HepG2 (cell line): ENCODE data around the gene FOXD4L1. TPM values are rescaled to one million over a fixed set of nuclear protein-coding genes. Genes with fewer than 3 reads are reported as not detected.
"Not testable (repeated sequence)": the region's sequence is repeated elsewhere in the genome, so short reads cannot be mapped to it uniquely, and the experiment has no call there.

Experiments used
- ATAC-seq: fragments of 200-7000 bp; cut with Tn5 transposase; 3 replicates; pipeline ENCODE4 v1.9.1; 2020; ENCODE audit warnings: mild to moderate bottlenecking, moderate library complexity
- BruUV-seq: library from RNA; stranded (reverse); fragments of 400-500 nt; replicated peaks from 2 replicates; lab custom pipeline; 2021; lab: Mats Ljungman, UMichigan
- CTCF ChIA-PET: fragments of 300-600 bp; formaldehyde crosslinking; extraction: SDS; loops from one replicate; lab custom pipeline; 2021; ENCODE audit warnings: low total read pairs, inconsistent platforms, low intra/inter-chr PET ratio; lab: Yijun Ruan, JAX
- POLR2A ChIA-PET: fragments of 350-600 bp; sonication (Branson Sonifier 250); formaldehyde crosslinking; loops from one replicate; lab custom pipeline; 2020; ENCODE audit warnings: antibody characterized with exemption, inconsistent platforms; lab: Yijun Ruan, JAX
- DNase-seq: peaks from one replicate; pipeline ENCODE4 v3.0.0-alpha.2; 2015; ENCODE audit warnings: low spot score
- FAIRE-seq: peaks from 3 replicates; lab custom pipeline; 2011; peaks lifted over from hg19 to GRCh38; lab: Jason Lieb, UNC
- H2AFZ ChIP-seq: one replicate; pipeline ENCODE4 v1.6.1; 2011; ENCODE audit warnings: low read length, inconsistent platforms
- H3K27ac ChIP-seq: fragments of 300-600 bp; 3 replicates; pipeline ENCODE4 v1.8.0; 2011; ENCODE audit warnings: mixed run types, mild to moderate bottlenecking, mixed read lengths, low read length, inconsistent platforms; ENCODE audit not compliant: insufficient read depth; ENCODE audit errors: extremely low read length
- H3K27me3 ChIP-seq, 2 experiments: fragments of 200-600 bp in 1 of 2; 2 replicates in 1 of 2; 3 replicates in 1 of 2; pipeline versions ENCODE4 v1.6.0 to v1.8.0; 2011; ENCODE audit warnings: low read length in 2 of 2, mild to moderate bottlenecking in 2 of 2, moderate library complexity in 2 of 2, inconsistent platforms in 1 of 2; ENCODE audit not compliant: insufficient read depth in 2 of 2, control insufficient read depth in 1 of 2
- H3K36me3 ChIP-seq, 2 experiments: fragments of 200-600 bp in 1 of 2; replicated peaks in 1 of 2; 2 replicates in 1 of 2; 3 replicates in 1 of 2; pipeline versions ENCODE4 v1.5.1 to v1.8.0; 2011; ENCODE audit warnings: low read length in 2 of 2, inconsistent platforms in 1 of 2; ENCODE audit not compliant: insufficient read depth in 2 of 2, control insufficient read depth in 1 of 2
- H3K4me1 ChIP-seq: 2 replicates; pipeline ENCODE4 v1.5.1; 2012; ENCODE audit warnings: low read length, inconsistent platforms; ENCODE audit not compliant: insufficient read depth
- H3K4me2 ChIP-seq: 2 replicates; pipeline ENCODE4 v1.6.0; 2011; ENCODE audit warnings: low read depth, low read length, inconsistent platforms
- H3K4me3 ChIP-seq, 3 experiments: fragments of 200-600 bp in 1 of 3; sonication (generic), shearing (Covaris generic) in 1 of 3; replicated peaks in 1 of 3; 2 replicates each; pipeline ENCODE4 v1.5.1; 2011 to 2016; ENCODE audit warnings: low read length in 3 of 3, inconsistent platforms in 2 of 3, low read depth in 2 of 3, mild to moderate bottlenecking in 2 of 3, control low read depth in 1 of 3, mixed read lengths in 1 of 3; ENCODE audit not compliant: insufficient read depth in 1 of 3
- H3K79me2 ChIP-seq: one replicate; pipeline ENCODE4 v1.6.1; 2011; ENCODE audit warnings: low read length, inconsistent platforms; ENCODE audit not compliant: insufficient read depth
- H3K9ac ChIP-seq: 2 replicates; pipeline ENCODE4 v1.6.0; 2011; ENCODE audit warnings: mild to moderate bottlenecking, low read depth, low read length, inconsistent platforms; ENCODE audit not compliant: insufficient read depth
- H3K9me3 ChIP-seq: 2 replicates; pipeline ENCODE4 v1.5.1; 2012; ENCODE audit warnings: mild to moderate bottlenecking, low read length
- H4K20me1 ChIP-seq: 2 replicates; pipeline ENCODE4 v1.6.0; 2011; ENCODE audit warnings: inconsistent platforms, mild to moderate bottlenecking, low read length, moderate library complexity; ENCODE audit not compliant: insufficient read depth
- WGBS: methylation state at CpG from one replicate; pipeline ENCODE4 v1.1.6; 2017; ENCODE audit warnings: low lambda C conversion rate; 5-methylcytosine and 5-hydroxymethylcytosine counted together
- in situ Hi-C: cut with HindIII; loops from 2 replicates; pipeline ENCODE4 v1.10.0; 2017; ENCODE audit warnings: low pct_unique_long_range_greater_than_20kb; ENCODE audit not compliant: extremely low pct_ligation_motif_present
- intact Hi-C: fragments of 100-400 bp; cut with micrococcal nuclease; formaldehyde crosslinking; loops from one replicate; pipeline ENCODE4 v1.10.0; 2022; ENCODE audit not compliant: unreplicated experiment
- polyA plus RNA-seq, 8 experiments: library from polyadenylated mRNA; depleted of rRNA in 3 of 8; stranded (reverse) in 7 of 8; unstranded in 1 of 8; fragments of >200 nt; fragmentation: Illumina TruSeq in 4 of 8; extraction: Trizol in 4 of 8; gene quantifications; 2 replicates each; pipeline versions ENCODE4 v1.2.1 to v1.2.3, GENCODE V29; 2011 to 2016; ENCODE audit warnings: low read depth in 4 of 8, missing spikeins in 1 of 8, mixed read lengths in 1 of 8; ENCODE audit not compliant: insufficient read depth in 1 of 8
- total RNA-seq, 5 experiments: library from RNA; depleted of rRNA; stranded (reverse); fragments of >200 nt; fragmentation: Illumina TruSeq; extraction: Trizol; gene quantifications; 2 replicates each; pipeline ENCODE4 v1.2.3, GENCODE V29; 2016; ENCODE audit warnings: low read depth in 1 of 5

FOXD4L1 gene
- total and polyA plus RNA-seq, 2 of the 13 experiments (the other 11 are each of a cell fraction or from before 2014, with no cell fraction given), result 0.18 to 0.29 TPM

DNA sequence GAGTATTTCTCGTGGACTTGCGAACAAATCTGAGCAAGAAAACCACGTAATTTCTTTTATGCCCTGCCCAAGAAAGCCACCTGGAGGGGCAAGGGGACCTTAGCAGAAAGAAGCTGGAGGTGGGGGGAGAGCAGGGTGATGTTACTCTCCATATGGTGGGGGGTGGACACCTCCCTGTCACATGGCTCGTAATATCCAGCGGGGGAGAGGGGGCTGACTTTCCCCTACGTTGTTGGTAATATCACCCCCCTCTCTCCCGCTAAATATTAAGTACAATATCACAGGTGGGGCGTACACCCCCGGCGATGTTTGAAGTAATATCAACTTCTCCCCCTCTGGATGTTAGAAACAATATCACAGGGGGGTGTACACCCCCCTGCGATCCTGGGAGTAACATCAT lies 9.7 kb downstream of the FOXD4L1 start:
- H3K4me3 ChIP-seq, DNase-seq, POLR2A ChIA-PET, intact Hi-C loops, in situ Hi-C loops, H2AFZ ChIP-seq, FAIRE-seq, CTCF ChIA-PET, ATAC-seq, H3K9me3 ChIP-seq, H3K36me3 ChIP-seq, H4K20me1 ChIP-seq, H3K27ac ChIP-seq, BruUV-seq, H3K27me3 ChIP-seq, H3K79me2 ChIP-seq, H3K4me2 ChIP-seq, H3K4me1 ChIP-seq, H3K9ac ChIP-seq: not testable (repeated sequence)
- WGBS, result 21% methylated on average over 11 of the region's 11 CpGs

- BruUV-seq, H3K36me3 ChIP-seq, H3K27ac ChIP-seq, H3K79me2 ChIP-seq, in situ Hi-C loops, ATAC-seq, H3K4me2 ChIP-seq, H3K9ac ChIP-seq, intact Hi-C loops, FAIRE-seq, CTCF ChIA-PET, H4K20me1 ChIP-seq, H3K4me3 ChIP-seq, H2AFZ ChIP-seq, H3K9me3 ChIP-seq, H3K4me1 ChIP-seq, H3K27me3 ChIP-seq, DNase-seq, POLR2A ChIA-PET: not testable (repeated sequence)
- 56% methylated on average over 1 of the region's 3 CpGs for WGBS
These were observed 12.4 kb downstream of the FOXD4L1 start for GRCh38 chr2:113510913-113511312.

DNA sequence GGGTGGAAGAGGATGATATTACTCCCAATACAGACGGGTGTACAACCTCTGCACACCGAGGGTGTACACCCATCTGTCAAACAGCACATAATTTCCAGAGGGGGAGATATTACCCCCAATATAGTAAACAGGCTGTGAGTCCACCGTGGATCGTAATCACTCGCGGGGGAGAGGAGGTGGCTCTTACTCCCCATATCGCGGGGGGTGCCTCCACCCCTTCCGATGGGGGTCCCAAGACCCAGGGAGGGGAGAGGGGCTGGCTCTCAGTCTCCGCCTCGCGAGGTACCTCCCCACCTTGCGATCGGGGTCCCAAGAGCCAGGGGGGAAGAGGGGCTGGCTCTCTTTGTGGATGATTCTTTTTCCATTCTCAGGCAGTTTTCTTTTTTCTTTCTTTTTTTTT lies 13.4 kb downstream of the FOXD4L1 start:
- FAIRE-seq, H3K4me2 ChIP-seq, H3K27ac ChIP-seq, BruUV-seq, POLR2A ChIA-PET, H4K20me1 ChIP-seq, intact Hi-C loops, in situ Hi-C loops, DNase-seq, H2AFZ ChIP-seq, H3K36me3 ChIP-seq, ATAC-seq, H3K9me3 ChIP-seq, H3K79me2 ChIP-seq, H3K4me1 ChIP-seq, H3K9ac ChIP-seq, CTCF ChIA-PET, H3K27me3 ChIP-seq, H3K4me3 ChIP-seq: not testable (repeated sequence)
- WGBS, result 70% methylated on average over 14 of the region's 14 CpGs

GRCh38 chr2:113515457-113515856 lies 17.0 kb downstream of the FOXD4L1 start:
- BruUV-seq, H3K4me1 ChIP-seq, ATAC-seq, H4K20me1 ChIP-seq, H3K79me2 ChIP-seq, H3K9ac ChIP-seq, H3K36me3 ChIP-seq, in situ Hi-C loops, CTCF ChIA-PET, intact Hi-C loops, DNase-seq, H3K4me3 ChIP-seq, H3K27ac ChIP-seq, H3K4me2 ChIP-seq, H3K9me3 ChIP-seq, FAIRE-seq, H2AFZ ChIP-seq, POLR2A ChIA-PET, H3K27me3 ChIP-seq: not testable (repeated sequence)
- 33% methylated on average over 8 of the region's 8 CpGs for WGBS
